ENCODE data around the gene ACADM.

ACADM gene

GRCh38 chr1:75786901-75787493 is 62.5 kb downstream of the ACADM start:
- TF ChIP-seq CTCF (IDR thresholded peaks at IDR 0.05; ENCODE audit: extremely low read depth, missing control alignments) = no peak

GRCh38 chr1:75787524-75787923 is 63.0 kb downstream of the ACADM start:
- no peak for DNase-seq (ENCODE audit: low spot score)
- no peak for TF ChIP-seq CTCF (IDR thresholded peaks at IDR 0.05; ENCODE audit: extremely low read depth, missing control alignments)

More at GRCh38 chr1:75786901-75787493, 62.5 kb downstream of the ACADM start:
- no peak for DNase-seq (ENCODE audit: low spot score)

- no peak for DNase-seq (ENCODE audit: low spot score)
Measured at GRCh38 chr1:75789988-75790387, 65.5 kb downstream of the ACADM start.

GRCh38 chr1:75791022-75791421 is 66.5 kb downstream of the ACADM start:
- TF ChIP-seq CTCF (IDR thresholded peaks at IDR 0.05; ENCODE audit: extremely low read depth, missing control alignments) = no peak
- DNase-seq (ENCODE audit: low spot score) = no peak

More at GRCh38 chr1:75789988-75790387, 65.5 kb downstream of the ACADM start:
- no peak for TF ChIP-seq CTCF (IDR thresholded peaks at IDR 0.05; ENCODE audit: extremely low read depth, missing control alignments)

GRCh38 chr1:75792091-75792490 is 67.6 kb downstream of the ACADM start:
- no peak for DNase-seq (ENCODE audit: low spot score)
- TF ChIP-seq CTCF (IDR thresholded peaks at IDR 0.05; ENCODE audit: extremely low read depth, missing control alignments) = no peak

GRCh38 chr1:75794382-75794781 is 69.9 kb downstream of the ACADM start:
- no peak for DNase-seq (ENCODE audit: low spot score)
- TF ChIP-seq CTCF (IDR thresholded peaks at IDR 0.05; ENCODE audit: extremely low read depth, missing control alignments) = no peak

- no peak for DNase-seq (ENCODE audit: low spot score)
- no peak for TF ChIP-seq CTCF (IDR thresholded peaks at IDR 0.05; ENCODE audit: extremely low read depth, missing control alignments)
Measured at GRCh38 chr1:75795703-75796193, 71.2 kb downstream of the ACADM start.

Measured in GM20000 (cell line).